Fibroblast of pulmonary artery (primary cell): ENCODE measurements around the gene HOXB13.
"Not testable (repeated sequence)": the region's sequence is repeated elsewhere in the genome, so short reads cannot be mapped to it uniquely, and the experiment has no call there.

Source experiments
- DNase-seq: peaks from one replicate; pipeline ENCODE4 v3.0.0-alpha.2; 2010; ENCODE audit warnings: low read depth
- H3K4me3 ChIP-seq: replicated peaks from 2 replicates; pipeline ENCODE4 v1.5.1; 2011; ENCODE audit warnings: low read depth, mild to moderate bottlenecking, control low read depth, low read length, moderate library complexity
- TF ChIP-seq, protein P1 (sequence below): IDR thresholded peaks from 2 replicates; pipeline ENCODE4 v1.5.1; 2011; ENCODE audit warnings: mild to moderate bottlenecking, control low read depth, low read length, inconsistent platforms; ENCODE audit errors: missing control alignments

HOXB13 gene

DNA sequence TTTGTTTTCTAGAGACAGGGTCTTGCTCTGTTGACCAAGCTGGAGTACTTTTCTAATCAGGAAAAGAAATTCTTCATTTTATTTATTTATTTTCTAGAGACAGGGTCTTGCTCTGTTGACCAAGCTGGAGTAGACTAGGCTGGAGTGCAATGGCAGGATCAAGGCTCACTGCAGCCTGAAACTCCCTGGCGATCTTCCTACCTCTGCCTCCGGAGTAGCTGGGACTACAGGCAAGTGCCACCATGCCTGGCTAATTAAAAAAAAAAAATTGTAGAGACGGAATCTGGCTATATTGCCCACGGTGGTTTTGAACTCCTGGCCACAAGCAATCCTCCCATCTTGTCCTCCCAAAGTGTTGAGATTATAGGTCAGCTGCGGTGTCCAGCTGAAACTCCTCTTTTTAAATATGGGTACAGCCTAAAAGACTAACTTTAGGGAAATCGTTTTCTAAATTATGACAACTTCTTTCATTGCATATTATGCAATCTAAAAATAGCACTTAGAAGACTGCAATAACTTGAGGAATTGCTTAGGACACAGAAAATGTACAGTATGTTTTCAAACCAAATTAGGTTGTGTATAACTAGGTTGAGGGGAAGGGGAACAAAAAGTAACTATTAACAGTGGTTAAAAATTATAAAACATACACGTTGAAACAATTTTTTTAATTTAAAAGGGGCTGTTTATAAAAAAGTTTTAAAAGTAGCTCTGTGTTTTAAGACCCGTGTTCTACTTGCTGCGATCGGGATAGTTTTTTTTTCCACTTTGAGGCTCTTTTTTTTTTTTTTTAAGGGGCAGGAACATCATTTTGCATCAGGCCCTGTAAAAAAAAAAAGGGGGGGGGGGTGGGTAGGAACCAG is 11.0 kb downstream of the HOXB13 start:
- DNase-seq: no peak
- TF ChIP-seq, protein P1, sequence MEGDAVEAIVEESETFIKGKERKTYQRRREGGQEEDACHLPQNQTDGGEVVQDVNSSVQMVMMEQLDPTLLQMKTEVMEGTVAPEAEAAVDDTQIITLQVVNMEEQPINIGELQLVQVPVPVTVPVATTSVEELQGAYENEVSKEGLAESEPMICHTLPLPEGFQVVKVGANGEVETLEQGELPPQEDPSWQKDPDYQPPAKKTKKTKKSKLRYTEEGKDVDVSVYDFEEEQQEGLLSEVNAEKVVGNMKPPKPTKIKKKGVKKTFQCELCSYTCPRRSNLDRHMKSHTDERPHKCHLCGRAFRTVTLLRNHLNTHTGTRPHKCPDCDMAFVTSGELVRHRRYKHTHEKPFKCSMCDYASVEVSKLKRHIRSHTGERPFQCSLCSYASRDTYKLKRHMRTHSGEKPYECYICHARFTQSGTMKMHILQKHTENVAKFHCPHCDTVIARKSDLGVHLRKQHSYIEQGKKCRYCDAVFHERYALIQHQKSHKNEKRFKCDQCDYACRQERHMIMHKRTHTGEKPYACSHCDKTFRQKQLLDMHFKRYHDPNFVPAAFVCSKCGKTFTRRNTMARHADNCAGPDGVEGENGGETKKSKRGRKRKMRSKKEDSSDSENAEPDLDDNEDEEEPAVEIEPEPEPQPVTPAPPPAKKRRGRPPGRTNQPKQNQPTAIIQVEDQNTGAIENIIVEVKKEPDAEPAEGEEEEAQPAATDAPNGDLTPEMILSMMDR: no peak
- H3K4me3 ChIP-seq: no peak overlapping the region

DNA sequence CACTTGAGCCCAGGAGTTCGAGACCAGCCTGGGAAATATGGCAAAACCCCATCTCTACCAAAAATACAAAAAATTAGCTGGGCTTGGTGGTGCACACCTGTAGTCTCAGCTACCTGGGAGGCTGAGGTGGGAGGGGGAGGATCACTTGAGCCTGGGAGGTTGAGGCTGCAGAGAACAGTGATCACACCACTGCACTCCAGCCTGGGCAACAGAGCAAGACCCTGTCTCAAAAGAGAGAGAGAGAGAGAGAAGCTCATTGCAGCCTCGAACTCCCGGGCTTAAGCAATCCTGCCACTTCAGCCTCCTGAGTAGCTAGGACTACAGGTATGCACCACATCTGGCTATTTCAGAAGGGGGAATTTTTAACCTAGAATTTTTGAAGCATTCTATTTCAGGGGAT is 12.0 kb downstream of the HOXB13 start:
- not testable (repeated sequence) for H3K4me3 ChIP-seq, DNase-seq

DNA sequence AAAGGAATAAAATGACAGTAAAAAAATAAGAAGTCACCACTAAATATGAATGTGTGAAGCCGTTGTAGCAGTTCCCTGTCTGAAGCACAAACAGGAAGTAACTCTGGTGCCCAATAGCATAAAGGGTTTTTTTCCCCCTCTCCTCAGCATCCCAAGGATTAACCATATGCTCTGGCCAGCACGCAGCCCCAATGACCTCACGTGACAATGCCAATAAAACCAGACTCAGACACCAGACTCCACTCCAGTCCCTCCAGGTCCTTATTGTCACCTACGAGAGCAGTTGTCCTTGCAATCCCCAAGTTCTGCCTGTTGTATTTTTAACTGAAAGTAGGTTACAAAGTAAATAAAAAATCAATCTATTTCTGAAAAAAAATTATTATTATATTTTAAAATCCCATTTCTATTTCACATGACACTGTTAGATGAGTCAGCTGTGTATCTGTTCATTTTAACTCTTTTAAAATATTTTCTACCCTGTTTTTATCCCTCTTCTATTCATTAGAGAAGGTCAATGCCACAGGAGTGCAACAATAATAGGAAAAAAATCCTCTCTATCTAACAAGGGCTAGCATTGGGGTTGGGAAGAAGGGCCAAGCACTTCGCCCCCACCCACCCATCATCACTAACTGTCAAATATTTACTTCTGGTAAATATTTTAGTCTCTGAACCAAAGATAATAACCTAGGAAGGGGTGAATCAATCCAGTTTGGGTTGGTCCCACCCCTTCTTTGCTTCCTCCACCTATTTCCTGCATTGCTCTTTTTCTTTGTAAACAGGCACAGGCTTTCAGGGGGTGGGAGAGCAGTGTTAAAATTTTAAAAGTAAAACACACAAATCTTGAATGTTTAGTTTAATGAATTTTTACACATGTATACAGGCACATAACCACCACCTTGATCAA is 12.8 kb downstream of the HOXB13 start:
- TF ChIP-seq, protein P1: no peak
- DNase-seq: no peak
- H3K4me3 ChIP-seq: no peak overlapping the region

DNA sequence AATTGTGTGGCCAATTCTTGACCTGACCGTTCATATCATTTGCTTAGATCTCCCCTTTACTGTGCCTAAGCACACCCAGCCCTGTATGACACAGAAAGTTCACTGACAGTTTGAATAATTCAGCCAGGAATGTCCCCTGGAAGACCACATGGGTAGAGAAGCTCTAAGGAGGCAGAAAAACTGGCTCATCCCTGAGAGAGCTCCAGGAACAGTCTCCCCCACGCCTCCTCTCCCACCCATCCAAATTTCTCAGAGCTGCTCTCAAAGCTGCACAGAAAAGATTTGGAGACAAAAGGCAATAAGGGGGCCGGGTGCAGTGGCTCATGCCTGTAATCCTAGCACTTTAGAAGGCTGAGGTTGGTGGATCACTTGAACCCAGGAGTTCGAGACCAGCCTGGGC is 17.4 kb downstream of the HOXB13 start:
- TF ChIP-seq, protein P1: no peak
- H3K4me3 ChIP-seq: no peak overlapping the region
- no peak for DNase-seq

DNA sequence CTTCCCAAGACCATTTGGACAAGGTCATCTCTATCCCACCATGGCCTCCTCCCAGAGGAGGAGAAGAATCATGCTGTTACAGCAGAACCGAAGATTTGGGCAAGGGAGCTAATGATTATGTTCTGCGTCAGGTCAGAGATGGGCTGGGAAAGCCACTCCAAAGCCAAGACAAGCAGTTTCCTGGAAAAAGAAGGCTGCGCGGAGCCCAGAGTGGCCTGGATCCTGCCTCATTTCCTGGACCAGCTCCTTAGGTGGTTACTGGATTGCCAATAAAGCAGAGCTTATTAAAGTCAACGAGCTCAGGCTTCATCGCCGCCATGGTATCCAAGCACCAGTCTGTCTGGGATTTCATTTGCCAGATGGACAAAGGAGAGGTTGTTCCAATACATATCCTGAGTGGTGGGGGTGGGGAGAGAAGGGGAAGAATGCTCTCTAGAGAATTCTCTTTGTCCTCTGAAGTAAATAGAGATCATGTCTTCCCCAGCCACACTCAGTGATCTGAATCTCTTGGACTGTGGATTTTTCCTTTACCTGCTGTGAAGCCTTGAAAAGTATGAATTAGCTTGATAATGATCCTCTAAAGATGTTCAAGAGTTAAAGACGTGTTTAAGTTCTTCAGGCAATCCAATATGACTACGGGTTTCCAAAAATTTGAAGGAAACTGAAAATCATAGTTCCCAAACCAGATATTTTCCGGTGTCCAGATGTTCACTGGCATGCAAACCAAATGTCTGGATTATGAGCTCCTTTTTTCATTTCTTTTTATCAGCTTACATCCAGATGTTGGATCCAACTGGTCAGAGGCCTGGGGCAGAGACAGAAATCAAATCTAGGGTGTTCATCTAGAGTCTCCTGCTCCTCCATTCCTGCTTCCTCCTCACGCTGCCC is 23.9 kb downstream of the HOXB13 start:
- DNase-seq: no peak

DNA sequence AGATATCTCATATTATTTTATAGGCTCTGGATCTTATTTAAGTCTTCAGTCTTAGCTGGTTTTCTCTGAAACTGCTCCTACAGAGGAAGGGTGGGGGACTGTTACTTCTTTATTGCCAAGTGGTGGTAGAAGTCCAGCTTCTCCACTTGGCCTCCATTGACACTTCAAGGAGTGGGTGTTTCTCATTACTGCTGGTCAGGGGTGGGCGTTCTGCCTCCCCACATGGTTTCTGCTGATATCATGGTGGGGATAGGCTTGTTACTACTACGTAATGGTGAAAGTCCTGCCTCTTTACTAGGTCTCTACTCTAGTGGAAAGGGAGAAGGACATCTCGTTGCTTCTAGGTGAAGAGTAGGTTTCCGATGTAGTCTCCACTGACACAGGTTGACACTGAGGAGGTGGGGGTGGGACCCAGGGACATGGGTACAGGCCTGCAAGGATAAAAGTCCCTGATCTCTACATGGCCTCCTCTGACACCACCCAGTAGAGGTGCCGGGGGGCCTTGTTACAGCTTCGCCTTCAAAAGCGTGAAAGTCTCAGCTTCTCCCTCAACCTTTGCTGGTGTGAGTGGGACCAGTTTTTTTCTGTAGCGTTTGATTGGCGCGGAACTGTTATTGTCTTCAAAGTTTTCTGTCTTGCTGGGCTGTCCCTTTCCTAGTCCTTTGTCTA is 26.6 kb downstream of the HOXB13 start:
- TF ChIP-seq, protein P1: no peak
- no peak overlapping the region for H3K4me3 ChIP-seq
- no peak for DNase-seq

More for the DNA sequence above, 23.9 kb downstream of the HOXB13 start:
- TF ChIP-seq, protein P1: no peak
- no peak overlapping the region for H3K4me3 ChIP-seq
